Epithelial cell of esophagus (primary cell): Measurements from ENCODE around the gene CCDC9B.

Source experiments
- DNase-seq: peaks from one replicate; pipeline ENCODE4 v3.0.0; 2010; ENCODE audit warnings: low read depth
- H3K4me3 ChIP-seq: 2 replicates; pipeline ENCODE4 v1.5.1; 2011; ENCODE audit warnings: mild to moderate bottlenecking, low read length, control low read depth
- TF ChIP-seq, protein P1 (sequence below): IDR thresholded peaks from 2 replicates; pipeline ENCODE4 v1.5.1; 2011; ENCODE audit warnings: low read depth, mild to moderate bottlenecking, low read length, control low read depth, inconsistent platforms; ENCODE audit not compliant: insufficient read depth; ENCODE audit errors: missing control alignments

The CCDC9B gene

DNA sequence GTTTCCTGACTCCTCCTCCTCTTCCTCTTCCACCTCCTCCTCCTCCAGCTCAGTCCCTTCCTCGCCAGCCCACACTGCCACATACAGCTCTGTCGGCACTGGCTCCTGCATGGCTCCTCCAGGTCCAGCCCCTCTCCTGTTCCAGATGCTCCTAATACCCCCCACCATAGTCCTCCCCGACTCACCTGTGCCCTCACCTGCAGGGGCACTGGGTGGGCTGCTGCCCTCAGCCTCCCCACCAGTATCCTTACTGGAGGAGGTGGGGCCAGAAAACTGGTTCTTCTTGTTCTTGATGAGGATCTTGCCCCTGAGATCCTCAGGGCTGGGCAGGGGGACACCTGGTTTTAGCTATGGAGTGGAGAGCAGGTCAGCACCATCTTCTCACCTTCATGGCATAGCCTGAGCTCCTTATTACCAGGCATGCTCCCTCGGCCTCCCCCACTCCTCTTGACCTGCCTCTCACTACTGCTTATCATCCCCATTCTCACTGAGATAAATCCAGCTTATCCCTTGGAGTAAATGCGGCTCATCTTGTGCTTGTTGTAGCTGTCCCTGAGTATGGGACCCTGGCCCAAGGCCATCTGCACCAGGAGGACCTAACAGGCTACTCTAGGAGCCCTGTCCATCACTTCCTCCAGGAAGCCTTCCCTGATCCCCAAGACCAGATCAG lies 44.0 kb downstream of the CCDC9B start:
- TF ChIP-seq, protein P1, sequence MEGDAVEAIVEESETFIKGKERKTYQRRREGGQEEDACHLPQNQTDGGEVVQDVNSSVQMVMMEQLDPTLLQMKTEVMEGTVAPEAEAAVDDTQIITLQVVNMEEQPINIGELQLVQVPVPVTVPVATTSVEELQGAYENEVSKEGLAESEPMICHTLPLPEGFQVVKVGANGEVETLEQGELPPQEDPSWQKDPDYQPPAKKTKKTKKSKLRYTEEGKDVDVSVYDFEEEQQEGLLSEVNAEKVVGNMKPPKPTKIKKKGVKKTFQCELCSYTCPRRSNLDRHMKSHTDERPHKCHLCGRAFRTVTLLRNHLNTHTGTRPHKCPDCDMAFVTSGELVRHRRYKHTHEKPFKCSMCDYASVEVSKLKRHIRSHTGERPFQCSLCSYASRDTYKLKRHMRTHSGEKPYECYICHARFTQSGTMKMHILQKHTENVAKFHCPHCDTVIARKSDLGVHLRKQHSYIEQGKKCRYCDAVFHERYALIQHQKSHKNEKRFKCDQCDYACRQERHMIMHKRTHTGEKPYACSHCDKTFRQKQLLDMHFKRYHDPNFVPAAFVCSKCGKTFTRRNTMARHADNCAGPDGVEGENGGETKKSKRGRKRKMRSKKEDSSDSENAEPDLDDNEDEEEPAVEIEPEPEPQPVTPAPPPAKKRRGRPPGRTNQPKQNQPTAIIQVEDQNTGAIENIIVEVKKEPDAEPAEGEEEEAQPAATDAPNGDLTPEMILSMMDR = no peak
- DNase-seq = no peak
- no peak overlapping the region for H3K4me3 ChIP-seq

DNA sequence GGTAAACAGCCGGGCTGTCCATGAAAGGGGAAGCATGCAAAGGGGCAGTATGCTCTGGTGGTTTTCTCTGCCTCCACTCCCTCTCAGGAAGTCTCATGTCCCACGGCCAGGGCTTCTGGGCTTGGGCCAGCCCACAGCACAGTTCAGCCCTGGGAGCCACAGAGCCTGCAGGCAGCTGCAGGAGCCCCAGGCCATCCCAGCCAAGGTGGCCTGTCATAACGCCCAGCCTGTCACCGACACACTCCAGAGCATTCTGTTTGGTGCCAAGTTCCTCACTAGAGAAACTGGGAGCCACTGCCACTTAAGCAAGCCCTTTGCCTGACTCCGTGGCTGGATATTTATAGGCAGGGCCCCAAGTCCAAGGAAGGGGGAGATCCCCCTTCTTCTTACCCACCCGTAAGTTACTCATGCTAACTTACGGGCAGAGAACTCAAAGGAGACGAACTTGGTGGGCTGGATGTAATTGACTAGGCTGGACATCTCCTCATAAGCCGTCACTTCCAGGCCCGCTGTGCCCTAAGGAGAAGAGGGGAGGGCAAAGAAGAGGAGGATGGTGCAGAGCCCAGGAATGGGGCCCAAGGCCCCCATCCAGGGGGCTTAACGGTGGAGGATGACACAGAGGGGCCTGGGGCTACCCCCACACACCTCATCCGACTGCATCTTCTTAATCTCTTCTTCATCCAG lies 44.7 kb downstream of the CCDC9B start:
- no peak for DNase-seq
- TF ChIP-seq, protein P1 = no peak
- H3K4me3 ChIP-seq = no peak overlapping the region

DNA sequence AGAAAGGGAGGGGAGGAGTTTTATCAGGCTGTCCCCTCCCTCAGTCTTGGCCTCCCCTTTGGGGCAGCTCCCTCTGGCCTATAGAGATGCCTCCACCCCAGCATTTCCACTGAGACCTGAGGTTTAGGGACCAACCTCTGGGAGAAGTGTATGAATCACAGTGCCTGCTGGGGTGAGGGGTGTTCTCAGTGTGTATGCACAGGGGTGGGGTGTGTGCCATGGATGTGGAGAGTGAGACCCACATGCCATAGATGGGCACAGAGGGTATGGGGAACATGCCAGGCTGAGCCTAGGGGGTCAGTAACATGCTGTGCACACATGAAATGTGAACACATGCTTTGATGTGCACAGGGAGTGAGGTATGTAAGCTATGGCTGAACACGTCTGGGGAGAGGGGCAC lies 45.4 kb downstream of the CCDC9B start:
- no peak for DNase-seq
- TF ChIP-seq, protein P1 = no peak
- no peak overlapping the region for H3K4me3 ChIP-seq

DNA sequence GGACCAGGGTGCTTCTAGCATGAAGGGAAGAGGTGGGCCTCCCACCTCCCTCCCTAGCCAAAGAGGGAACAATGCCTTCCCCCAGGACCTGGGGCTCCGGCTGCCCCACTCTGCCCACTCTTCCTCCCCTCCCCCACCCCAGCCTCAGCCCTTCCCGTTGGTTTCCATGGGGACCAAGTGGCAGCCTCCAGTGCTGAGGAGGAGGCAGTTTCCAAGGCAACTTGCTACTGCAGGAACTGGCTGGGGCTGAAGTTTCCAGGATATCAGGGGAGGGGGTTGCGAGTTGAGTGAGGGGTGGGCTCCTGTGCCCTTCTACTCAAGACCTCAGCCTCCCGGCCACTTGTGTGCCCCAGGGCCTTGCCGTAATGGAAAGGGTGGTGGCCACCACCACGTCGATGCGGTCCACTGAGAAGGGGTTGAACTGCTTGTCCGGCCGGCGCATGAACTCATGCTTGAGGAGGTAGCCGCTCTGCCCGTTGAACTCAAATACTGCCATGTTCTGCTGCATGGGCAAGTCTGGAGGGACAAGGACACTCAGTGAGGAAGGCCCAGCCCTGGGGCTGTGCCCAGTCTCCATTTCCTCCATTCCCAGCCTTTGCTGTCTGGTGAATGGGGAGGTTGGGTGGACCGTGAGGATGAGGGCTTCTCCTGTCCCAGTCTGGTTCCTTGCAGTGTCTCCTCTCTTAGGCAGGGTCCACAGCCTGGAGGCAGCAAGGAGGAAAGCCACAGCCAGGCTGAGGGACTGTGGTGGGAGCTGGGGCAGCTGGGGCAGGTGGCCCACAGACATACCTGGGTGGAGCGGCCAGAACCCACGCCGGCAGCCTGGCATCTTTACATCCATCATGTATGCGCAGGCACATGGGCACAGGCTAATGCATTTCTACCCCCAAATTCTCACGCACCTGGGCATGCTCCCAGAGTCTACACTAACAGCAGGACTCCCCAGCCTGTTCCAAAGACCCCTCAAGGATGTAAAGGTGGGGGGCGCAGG lies 46.5 kb downstream of the CCDC9B start:
- H3K4me3 ChIP-seq = no peak overlapping the region
- TF ChIP-seq, protein P1 = no peak
- DNase-seq = no peak

DNA sequence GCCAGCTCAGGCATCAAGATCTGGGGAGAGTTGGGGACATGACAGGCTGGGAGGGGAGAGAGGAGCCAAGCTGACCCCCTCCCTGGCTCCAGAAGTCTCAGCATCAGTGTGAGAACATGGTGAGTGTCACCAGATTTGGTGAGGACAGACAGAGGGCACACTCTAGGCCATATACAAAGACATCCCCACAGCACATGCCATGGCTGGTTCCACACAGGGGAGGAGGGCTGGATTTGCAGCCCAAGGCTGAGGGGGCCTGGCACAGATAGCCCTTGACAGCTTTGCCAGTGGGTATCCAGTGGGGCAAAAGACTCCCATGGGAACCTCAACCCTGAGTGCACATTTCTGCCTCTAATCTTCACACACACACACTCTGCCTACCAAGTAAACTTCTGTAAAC lies 47.7 kb downstream of the CCDC9B start:
- no peak for DNase-seq
- H3K4me3 ChIP-seq = no peak overlapping the region
- TF ChIP-seq, protein P1 = no peak

DNA sequence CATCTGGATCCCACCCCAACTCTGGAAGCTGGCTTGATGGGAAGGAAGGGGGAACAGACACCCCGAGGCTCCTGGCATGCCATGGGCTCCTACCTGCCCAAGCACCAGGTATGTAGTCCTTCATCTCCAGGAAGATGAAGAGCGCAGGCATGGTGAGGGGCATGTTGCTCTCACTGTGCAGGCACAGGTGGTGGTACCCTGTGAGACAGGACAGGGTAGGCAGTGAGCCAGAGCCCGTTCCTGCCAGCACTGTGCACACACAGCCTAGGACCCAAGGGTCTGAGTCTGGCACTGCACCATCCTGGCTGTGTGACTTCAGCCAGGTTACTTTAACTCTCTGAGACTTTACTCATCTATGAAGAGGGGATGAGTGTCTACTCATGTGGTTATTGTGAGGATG lies 48.5 kb downstream of the CCDC9B start:
- no peak for DNase-seq
- TF ChIP-seq, protein P1 = no peak
- H3K4me3 ChIP-seq = no peak overlapping the region
